HCT116 (cell line): ENCODE results near the gene TMEM79. TPM values are rescaled to one million over a fixed set of nuclear protein-coding genes. Genes with fewer than 3 reads are reported as not detected.
A peak's percentile ranks its signal among the peaks of the same experiment; 100 is the strongest.

Source experiments
- ATAC-seq: fragments of 200-7000 bp; cut with Tn5 transposase; 2 replicates; pipeline ENCODE4 v1.9.1; 2020; ENCODE audit warnings: mild to moderate bottlenecking, moderate library complexity
- BruUV-seq: library from RNA; stranded (reverse); fragments of 400-500 nt; replicated peaks from 2 replicates; lab custom pipeline; 2021; lab: Mats Ljungman, UMichigan
- CTCF ChIA-PET: fragments of 300-600 bp; sonication (Branson Sonifier 250); formaldehyde crosslinking; loops from one replicate; lab custom pipeline; 2021; ENCODE audit warnings: antibody characterized with exemption; lab: Charles Lee
- POLR2A ChIA-PET: fragments of 300-600, 350-600 bp; sonication (Branson Sonifier 250); formaldehyde crosslinking; loops from one replicate; lab custom pipeline; 2021; ENCODE audit warnings: antibody characterized with exemption; lab: Charles Lee
- RAD21 ChIA-PET, 2 experiments: fragments of 300-600 bp; sonication (Branson Sonifier 250); formaldehyde crosslinking; loops; one replicate each; lab custom pipeline; 2023; ENCODE audit warnings: low total read pairs in 2 of 2; ENCODE audit not compliant: uncharacterized antibody in 2 of 2, unreplicated experiment in 2 of 2, low non-redundant PET in 1 of 2; lab: Charles Lee
- DNase-seq: peaks from one replicate; pipeline ENCODE4 v3.0.0-alpha.2; 2010; ENCODE audit warnings: low read depth, low spot score
- H2AFZ ChIP-seq: fragments of 200-600 bp; shearing (Covaris generic), sonication (generic); 2 replicates; pipeline ENCODE4 v1.6.1; 2017; ENCODE audit warnings: low read depth, mixed run types, mixed read lengths, antibody characterized with exemption, low read length; ENCODE audit not compliant: poor library complexity, severe bottlenecking
- H3K27ac ChIP-seq: 2 replicates; pipeline ENCODE4 v1.5.1; 2012; ENCODE audit warnings: low read depth, low read length
- H3K27me3 ChIP-seq: fragments of 200-600 bp; sonication (generic); 2 replicates; pipeline ENCODE4 v1.6.1; 2016; ENCODE audit warnings: mixed run types, low read length, mixed read lengths; ENCODE audit not compliant: insufficient read depth
- H3K36me3 ChIP-seq, 2 experiments: fragments of 200-500 bp in 1 of 2; fragments of 200-600 bp in 1 of 2; sonication (Bioruptor generic) in 1 of 2; sonication (generic) in 1 of 2; 2 replicates each; pipeline versions ENCODE4 v1.5.1 to v1.6.1; 2014 to 2016; ENCODE audit warnings: low read length in 2 of 2, inconsistent platforms in 1 of 2, mixed read lengths in 1 of 2, mixed run types in 1 of 2; ENCODE audit not compliant: insufficient read depth in 2 of 2, control insufficient read depth in 1 of 2
- H3K4me1 ChIP-seq, 2 experiments: fragments of 200-600 bp in 1 of 2; sonication (generic) in 1 of 2; 2 replicates each; pipeline versions ENCODE4 v1.5.1 to v1.6.1; 2012 to 2017; ENCODE audit warnings: low read length in 2 of 2, inconsistent platforms in 1 of 2, mild to moderate bottlenecking in 1 of 2, mixed read lengths in 1 of 2, mixed run types in 1 of 2, moderate library complexity in 1 of 2; ENCODE audit not compliant: insufficient read depth in 2 of 2, control insufficient read depth in 1 of 2
- H3K4me2 ChIP-seq: fragments of 200-600 bp; sonication (generic); 2 replicates; pipeline ENCODE4 v1.6.1; 2017; ENCODE audit warnings: mixed run types, low read length, mixed read lengths
- H3K4me3 ChIP-seq, 2 experiments: fragments of 200-600 bp in 1 of 2; sonication (generic) in 1 of 2; replicated peaks in 1 of 2; 2 replicates each; pipeline ENCODE4 v1.5.1; 2011 to 2016; ENCODE audit warnings: low read length in 2 of 2, control low read depth in 1 of 2, low read depth in 1 of 2, mild to moderate bottlenecking in 1 of 2, mixed read lengths in 1 of 2, mixed run types in 1 of 2
- H3K79me2 ChIP-seq: fragments of 200-600 bp; sonication (generic); 2 replicates; pipeline ENCODE4 v1.6.1; 2017; ENCODE audit warnings: mild to moderate bottlenecking, mixed run types, low read length, moderate library complexity, mixed read lengths; ENCODE audit not compliant: insufficient read depth
- H3K9ac ChIP-seq: fragments of 200-600 bp; sonication (generic); 2 replicates; pipeline ENCODE4 v1.6.1; 2016; ENCODE audit warnings: low read length, mixed read lengths
- H3K9me2 ChIP-seq: fragments of 200-600 bp; sonication (generic), shearing (Covaris generic); 2 replicates; pipeline ENCODE4 v1.6.1; 2017; ENCODE audit warnings: mixed run types, mild to moderate bottlenecking, moderate library complexity; ENCODE audit not compliant: insufficient read depth
- H3K9me3 ChIP-seq, 2 experiments: fragments of 200-500 bp in 1 of 2; fragments of 200-600 bp in 1 of 2; sonication (Bioruptor generic) in 1 of 2; sonication (generic) in 1 of 2; 2 replicates each; pipeline ENCODE4 v1.6.1; 2014 to 2017; ENCODE audit warnings: low read length in 2 of 2, mixed read lengths in 2 of 2, inconsistent platforms in 1 of 2, low read depth in 1 of 2, mild to moderate bottlenecking in 1 of 2, mixed run types in 1 of 2, moderate library complexity in 1 of 2; ENCODE audit not compliant: control insufficient read depth in 1 of 2, insufficient read depth in 1 of 2
- H4K20me1 ChIP-seq: fragments of 200-600 bp; sonication (generic), shearing (Covaris generic); 2 replicates; pipeline ENCODE4 v1.6.1; 2017; ENCODE audit warnings: mixed run types, mild to moderate bottlenecking, moderate library complexity; ENCODE audit not compliant: insufficient read depth
- CBX3 ChIP-seq: IDR thresholded peaks from 2 replicates; pipeline ENCODE4 v1.6.1; 2012; ENCODE audit warnings: low read depth
- ELF1 ChIP-seq: IDR thresholded peaks from 2 replicates; pipeline ENCODE4 v1.6.1; 2012; ENCODE audit warnings: low read depth, borderline replicate concordance
- EZH2 ChIP-seq: fragments of 200-600 bp; sonication (generic); IDR thresholded peaks from 2 replicates; pipeline ENCODE4 v1.6.1; 2017; ENCODE audit warnings: antibody characterized with exemption, mixed run types
- JUND ChIP-seq: IDR thresholded peaks from 2 replicates; pipeline ENCODE4 v1.6.1; 2012
- POLR2A ChIP-seq: IDR thresholded peaks from 2 replicates; pipeline ENCODE4 v1.7.0; 2011; ENCODE audit warnings: borderline replicate concordance; ENCODE audit not compliant: insufficient read depth, insufficient read length; ENCODE audit errors: extremely low read depth
- YY1 ChIP-seq: IDR thresholded peaks from 2 replicates; pipeline ENCODE4 v1.6.1; 2011; ENCODE audit warnings: low read length, low read depth, moderate library complexity, mild to moderate bottlenecking; ENCODE audit not compliant: insufficient replicate concordance; ENCODE audit errors: extremely low read depth
- ZFX ChIP-seq: fragments of 450-650 bp; IDR thresholded peaks from 2 replicates; pipeline ENCODE4 v1.6.1; 2017
- intact Hi-C: fragments of 100-400 bp; cut with micrococcal nuclease; formaldehyde crosslinking; loops from 2 replicates; pipeline ENCODE4 v1.10.0; 2022
- total RNA-seq: library from RNA; stranded (reverse); gene quantifications from one replicate; pipeline ENCODE4 v1.2.1, GENCODE V29; 2021; ENCODE audit not compliant: unreplicated experiment
- TF ChIP-seq, protein P1 (sequence below): IDR thresholded peaks from 2 replicates; pipeline ENCODE4 v1.6.1; 2012; ENCODE audit warnings: low read depth

The TMEM79 gene
- total RNA-seq, 1 experiment from 2014 or later, result 6.3 TPM

DNA sequence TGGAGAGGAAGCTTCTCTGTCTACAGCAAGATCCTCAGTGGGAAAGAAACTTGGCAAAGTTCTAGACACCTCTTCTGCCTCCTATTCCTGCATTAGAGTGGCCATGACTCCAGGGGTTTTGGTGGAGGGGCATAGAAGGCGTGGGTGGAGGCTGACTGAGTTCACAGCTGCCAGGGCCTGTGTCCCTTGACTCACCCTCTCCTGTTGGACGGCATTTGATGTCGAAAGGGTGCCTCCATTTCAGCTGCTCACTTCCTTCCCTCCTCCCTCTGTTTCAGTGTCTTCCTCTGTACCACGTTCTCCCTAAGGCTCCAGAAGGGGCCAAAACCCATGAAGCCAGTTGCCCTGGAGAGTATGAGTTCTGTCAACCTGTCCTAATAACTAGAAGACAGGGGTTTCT lies 632 bp downstream of the TMEM79 start:
- 0 out of 2 replicates have a peak overlapping the region, but pooled peaks have one; percentile 13 for H3K27ac ChIP-seq
- peaks cover 10% of the 10 kb centered on the region; the same call in 1 of the 2 replicates for H4K20me1 ChIP-seq
- H3K9ac ChIP-seq, result peak overlapping the region; percentile 98; the same call in 1 of the 2 replicates
- ATAC-seq (no peak), DNase-seq (no peak)
- H3K9me2 ChIP-seq, result no peaks in the 10 kb centered on the region
- peaks cover 0 to 7% of the 10 kb centered on the region in 2 experiments; a peak in 2 of 4 replicates for H3K36me3 ChIP-seq
- BruUV-seq, result no TSS peak
- POLR2A ChIA-PET, result no interaction called here
- intact Hi-C loops, result no loop called here
- H3K4me2 ChIP-seq, result peak overlapping the region; percentile 91; the same call in 1 of the 2 replicates
- H3K9me3 ChIP-seq, result no peaks in the 10 kb centered on the region
- H3K27me3 ChIP-seq, result no peaks in the 10 kb centered on the region
- peaks cover 25 to 27% of the 10 kb centered on the region in 2 experiments for H3K4me1 ChIP-seq
- no peak for TF ChIP-seq YY1
- no peak for TF ChIP-seq JUND
- no peak for TF ChIP-seq CBX3
- no peak for TF ChIP-seq EZH2
- TF ChIP-seq ZFX, result no peak
- TF ChIP-seq, protein P1, sequence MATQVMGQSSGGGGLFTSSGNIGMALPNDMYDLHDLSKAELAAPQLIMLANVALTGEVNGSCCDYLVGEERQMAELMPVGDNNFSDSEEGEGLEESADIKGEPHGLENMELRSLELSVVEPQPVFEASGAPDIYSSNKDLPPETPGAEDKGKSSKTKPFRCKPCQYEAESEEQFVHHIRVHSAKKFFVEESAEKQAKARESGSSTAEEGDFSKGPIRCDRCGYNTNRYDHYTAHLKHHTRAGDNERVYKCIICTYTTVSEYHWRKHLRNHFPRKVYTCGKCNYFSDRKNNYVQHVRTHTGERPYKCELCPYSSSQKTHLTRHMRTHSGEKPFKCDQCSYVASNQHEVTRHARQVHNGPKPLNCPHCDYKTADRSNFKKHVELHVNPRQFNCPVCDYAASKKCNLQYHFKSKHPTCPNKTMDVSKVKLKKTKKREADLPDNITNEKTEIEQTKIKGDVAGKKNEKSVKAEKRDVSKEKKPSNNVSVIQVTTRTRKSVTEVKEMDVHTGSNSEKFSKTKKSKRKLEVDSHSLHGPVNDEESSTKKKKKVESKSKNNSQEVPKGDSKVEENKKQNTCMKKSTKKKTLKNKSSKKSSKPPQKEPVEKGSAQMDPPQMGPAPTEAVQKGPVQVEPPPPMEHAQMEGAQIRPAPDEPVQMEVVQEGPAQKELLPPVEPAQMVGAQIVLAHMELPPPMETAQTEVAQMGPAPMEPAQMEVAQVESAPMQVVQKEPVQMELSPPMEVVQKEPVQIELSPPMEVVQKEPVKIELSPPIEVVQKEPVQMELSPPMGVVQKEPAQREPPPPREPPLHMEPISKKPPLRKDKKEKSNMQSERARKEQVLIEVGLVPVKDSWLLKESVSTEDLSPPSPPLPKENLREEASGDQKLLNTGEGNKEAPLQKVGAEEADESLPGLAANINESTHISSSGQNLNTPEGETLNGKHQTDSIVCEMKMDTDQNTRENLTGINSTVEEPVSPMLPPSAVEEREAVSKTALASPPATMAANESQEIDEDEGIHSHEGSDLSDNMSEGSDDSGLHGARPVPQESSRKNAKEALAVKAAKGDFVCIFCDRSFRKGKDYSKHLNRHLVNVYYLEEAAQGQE, result no peak
- no peak for TF ChIP-seq POLR2A
- TF ChIP-seq ELF1, result no peak
- H3K4me3 ChIP-seq, result no peak overlapping the region
- H3K79me2 ChIP-seq, result peaks cover 37% of the 10 kb centered on the region
- RAD21 ChIA-PET, result no interaction called here
- CTCF ChIA-PET, result no interaction called here
- no peak overlapping the region for H2AFZ ChIP-seq
